HG02678 (cell line): Measurements from ENCODE around the gene PYGB.
"Not testable (repeated sequence)": the region's sequence is repeated elsewhere in the genome, so short reads cannot be mapped to it uniquely, and the experiment has no call there.

Experiments used
- ATAC-seq: cut with Tn5 transposase; IDR thresholded peaks from one replicate; pipeline ENCODE4 v1.9.1; 2021; ENCODE audit warnings: mild to moderate bottlenecking, moderate library complexity; ENCODE audit not compliant: unreplicated experiment

Gene PYGB

GRCh38 chr20:25229486-25230165 is 18.3 kb upstream of the PYGB start:
- no peak for ATAC-seq

GRCh38 chr20:25230166-25230831 is 17.6 kb upstream of the PYGB start:
- ATAC-seq = peak; percentile 93

GRCh38 chr20:25233016-25233772 is 14.7 kb upstream of the PYGB start:
- ATAC-seq = no peak

DNA sequence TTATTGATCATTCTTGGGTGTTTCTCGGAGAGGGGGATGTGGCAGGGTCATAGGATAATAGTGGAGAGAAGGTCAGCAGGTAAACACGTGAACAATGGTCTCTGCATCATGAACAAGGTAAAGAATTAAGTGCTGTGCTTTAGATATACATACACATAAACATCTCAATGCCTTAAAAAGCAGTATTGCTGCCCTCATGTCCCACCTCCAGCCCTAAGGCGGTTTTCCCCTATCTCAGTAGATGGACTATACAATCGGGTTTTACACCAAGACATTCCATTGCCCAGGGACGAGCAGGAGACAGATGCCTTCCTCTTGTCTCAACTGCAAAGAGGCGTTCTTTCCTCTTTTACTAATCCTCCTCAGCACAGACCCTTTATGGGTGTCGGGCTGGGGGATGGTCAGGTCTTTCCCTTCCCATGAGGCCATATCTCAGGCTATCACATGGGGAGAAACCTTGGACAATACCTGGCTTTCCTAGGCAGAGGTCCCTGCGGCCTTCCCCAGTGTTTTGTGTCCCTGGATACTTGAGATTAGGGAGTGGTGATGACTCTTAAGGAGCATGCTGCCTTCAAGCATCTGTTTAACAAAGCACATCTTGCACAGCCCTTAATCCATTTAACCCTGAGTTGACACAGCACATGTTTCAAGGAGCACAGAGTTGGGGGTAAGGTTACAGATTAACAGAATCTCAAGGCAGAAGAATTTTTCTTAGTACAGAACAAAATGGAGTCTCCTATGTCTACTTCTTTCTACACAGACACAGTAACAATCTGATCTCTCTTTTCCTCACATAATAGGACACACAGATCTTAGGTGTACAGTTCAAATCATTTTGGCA is 13.7 kb upstream of the PYGB start:
- not testable (repeated sequence) for ATAC-seq

DNA sequence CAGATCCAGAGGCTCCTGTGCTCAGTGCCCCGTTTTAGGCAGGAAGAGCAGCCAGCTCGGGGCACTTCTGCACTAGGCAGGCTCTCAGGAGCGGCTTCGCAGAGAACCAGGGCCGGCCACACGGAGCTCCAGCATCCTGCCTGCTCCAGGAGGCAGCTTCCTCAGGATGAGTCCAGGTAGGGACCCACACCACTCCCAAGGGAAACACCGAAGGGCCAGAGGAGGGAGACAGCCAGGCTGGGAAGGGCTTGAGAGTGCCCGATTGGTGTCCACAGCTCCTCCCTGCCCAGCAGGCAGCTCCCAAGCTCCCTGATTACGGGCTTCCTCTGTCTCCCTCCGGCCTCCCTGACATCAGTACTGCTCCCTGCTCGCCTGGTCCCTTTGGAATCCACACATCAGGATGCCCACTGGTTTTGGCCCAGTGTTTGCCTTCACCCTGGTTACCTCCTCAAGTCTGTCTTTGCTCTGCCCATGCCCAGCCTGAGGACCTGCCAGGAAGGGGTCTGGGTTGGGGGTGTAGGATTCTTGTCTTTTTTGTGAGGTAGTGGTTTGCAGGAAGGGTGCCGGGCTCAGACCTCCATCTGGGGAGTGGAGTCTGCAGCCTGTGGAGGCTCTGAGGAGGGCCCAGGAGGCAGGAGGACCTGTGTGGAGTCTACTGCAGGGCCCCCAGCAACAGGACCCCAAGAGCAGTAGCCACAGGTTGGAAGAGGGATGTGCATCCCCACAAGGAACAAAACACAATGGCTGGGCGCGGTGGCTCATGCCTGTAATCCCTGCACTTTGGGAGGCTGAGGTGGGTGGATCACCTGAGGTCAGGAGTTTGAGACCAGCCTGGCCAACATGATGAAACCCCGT is 11.2 kb upstream of the PYGB start:
- ATAC-seq = no peak

DNA sequence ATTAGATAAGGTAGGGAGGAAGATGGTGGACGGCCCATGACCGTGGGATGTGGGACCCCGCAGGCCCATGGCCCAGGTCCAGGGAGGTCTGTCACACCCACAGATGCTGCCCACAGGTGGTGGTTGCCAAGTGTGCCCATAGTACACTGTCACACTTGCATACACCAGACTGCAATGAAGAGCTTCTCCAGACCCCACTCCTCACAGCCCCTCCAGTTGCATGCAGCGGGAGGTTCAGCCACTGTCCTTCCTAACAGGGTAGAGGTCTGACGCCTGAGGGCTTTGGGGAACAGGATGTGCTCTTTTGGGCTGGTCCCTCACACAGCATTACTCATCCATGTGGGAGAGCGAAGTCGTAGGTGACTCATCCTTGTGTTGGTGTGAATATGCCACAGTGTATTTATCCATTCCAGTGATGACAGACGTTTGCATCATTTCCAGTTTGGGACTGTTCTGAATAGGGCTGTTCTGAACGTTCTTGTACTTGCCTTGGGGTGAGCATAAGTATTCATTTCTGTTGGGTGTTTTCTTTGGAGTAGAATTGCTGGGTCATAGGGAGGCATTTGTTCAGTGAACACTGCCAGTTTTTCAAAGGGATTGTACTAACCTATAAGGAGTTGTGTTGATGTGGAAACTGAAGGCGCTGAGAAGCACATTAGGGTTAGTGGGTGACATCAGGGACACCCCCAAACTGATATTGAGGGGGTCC is 10.1 kb upstream of the PYGB start:
- ATAC-seq = no peak

DNA sequence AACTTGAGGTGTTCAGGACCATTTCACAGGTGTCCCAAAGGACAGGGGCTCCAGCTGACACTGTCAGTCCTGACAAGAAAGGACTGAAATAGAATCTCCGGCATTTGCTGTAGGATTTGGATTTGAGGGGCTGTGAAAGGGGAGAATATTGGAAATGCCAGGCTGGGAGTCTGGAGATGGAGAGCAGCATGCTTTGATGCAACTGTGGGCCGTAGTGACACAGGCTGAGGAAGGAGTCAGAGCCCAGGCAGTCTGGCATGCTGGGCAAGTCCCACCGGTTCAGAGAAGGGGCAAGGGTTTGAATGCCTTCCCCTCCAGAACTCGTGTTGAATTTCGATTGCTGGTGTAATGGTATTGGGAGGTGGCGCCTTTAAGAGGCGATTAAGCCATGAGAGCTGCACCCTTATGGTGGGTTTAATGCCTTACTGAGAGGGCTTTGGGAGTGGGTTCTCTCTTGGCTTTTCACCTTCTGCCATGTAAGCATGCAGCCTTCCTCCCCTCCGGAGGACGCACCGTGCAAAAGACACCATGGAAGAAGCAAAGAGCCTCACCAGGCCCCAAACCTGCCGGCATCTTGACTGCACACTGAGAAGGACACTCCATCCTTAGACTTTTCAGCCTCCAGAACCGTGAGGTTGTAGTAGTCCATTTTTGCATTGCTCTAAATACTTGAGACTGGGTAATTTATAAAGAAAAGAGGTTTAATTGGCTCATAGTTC is 9.4 kb upstream of the PYGB start:
- no peak for ATAC-seq

DNA sequence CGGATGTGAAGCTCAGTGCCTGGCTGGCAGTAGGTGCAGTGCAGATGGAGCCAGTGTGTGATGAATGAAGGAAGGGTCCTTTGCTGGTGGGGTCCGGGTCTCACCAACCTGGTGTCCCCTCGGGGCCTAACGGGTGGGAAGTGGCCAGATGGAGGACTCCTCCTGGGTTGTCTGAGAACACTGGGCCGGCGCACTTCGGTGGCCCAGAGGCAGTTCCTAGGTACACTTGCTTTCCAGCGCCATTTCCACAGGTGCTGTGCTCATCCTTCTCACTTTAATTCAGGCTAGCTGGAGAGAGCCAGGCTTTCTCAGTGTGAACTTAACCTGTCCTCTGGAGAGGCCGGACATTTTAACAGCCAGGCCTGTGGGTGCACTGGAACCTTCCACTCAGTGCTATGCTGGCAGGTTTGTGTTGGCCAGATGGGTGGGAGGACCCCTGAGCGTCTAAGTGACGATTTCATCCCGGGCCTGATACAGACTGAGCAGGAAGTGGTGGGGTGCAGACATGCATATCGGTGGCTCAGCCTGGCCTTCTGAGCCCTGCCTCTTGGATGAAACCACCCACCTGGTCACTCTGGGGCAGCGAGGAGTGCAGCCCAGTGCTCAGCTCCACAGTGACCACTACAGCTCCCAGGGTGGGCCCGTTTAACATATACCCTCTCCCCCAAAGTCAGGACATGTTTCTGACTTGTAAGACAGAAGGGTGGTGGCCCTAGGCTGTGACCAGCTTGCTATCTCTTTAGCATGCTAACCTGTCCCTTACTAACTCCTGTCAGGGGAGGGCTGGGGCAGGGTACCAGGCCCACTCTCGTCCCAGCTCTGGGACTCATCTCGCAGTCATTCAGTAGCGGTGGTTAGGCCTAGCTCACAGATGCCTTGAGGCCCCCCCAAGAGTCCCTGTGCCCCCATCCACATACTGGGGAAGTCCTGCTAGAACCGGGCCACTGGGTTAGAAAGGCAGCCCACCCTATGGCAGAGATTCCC is 8.2 kb upstream of the PYGB start:
- ATAC-seq = no peak

- ATAC-seq = not testable (repeated sequence)
Measured at GRCh38 chr20:25240851-25241658, 6.8 kb upstream of the PYGB start.

- not testable (repeated sequence) for ATAC-seq
Measured at GRCh38 chr20:25241659-25241955, 6.3 kb upstream of the PYGB start.

DNA sequence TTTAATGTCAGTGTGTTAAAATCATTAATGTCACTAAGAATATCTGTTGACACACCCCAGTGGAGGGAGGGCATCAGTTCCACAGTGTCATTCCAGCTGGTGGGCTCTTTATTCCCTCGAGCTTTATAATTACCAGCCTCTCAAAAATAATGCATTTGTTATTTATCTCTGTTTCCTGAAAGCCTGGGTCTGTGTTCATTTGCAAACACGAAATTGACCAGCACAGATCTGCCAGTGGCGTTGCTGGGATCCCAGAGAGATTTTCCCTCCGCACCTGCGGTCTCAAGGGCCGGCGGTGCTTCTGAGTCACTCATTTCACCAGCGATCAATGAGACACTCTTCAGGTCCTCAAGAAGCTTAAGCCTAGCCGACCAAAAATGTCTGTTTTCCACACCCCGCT is 5.7 kb upstream of the PYGB start:
- no peak for ATAC-seq

DNA sequence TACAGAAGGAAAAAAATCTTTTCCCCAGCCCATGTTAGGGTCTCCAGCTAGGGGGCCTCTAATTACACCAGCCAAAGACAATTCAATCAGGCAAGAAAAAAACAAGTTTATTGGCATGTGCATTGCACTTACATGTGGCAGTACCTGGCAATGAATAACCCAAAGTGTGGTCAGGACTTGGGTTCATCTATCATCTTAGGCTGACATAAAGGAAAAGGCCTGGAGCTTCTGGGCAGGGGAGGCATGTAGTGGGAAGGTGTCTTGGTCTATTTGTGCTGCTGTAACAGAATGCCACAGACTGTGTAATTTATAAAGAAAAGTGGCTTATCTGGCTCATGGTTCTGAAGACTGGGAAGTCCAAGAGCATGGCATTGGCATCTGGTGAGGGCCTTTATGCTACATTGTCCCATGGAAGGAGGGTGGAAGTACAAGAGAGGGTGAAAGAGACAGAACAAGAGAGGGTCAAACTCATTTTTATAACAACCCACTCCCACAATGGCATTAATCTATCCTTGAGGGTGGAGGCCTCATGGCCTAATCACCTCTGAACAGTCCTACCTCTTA is 4.4 kb upstream of the PYGB start:
- no peak for ATAC-seq

GRCh38 chr20:25244976-25245375 is 2.9 kb upstream of the PYGB start:
- no peak for ATAC-seq

DNA sequence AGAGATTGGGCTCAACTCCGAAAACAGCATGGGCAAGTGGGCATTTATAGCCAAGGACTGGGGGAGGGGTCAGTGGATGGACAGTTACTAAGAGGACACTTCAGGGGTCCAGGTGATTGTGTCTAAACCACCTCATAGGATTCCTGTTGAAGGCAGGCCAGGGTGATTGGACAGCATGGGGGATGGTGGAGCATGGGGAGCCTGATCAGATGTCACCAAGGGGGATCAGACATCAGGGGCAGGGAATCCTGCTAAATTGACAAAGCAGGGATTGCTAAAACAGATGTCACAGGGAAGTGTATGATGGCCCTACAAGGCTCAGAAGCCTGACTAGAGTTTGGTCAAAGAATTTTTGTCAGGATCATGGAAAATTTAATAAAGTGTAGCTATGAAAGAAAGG is 2.4 kb upstream of the PYGB start:
- ATAC-seq = no peak

GRCh38 chr20:25246182-25246999 is 1.5 kb upstream of the PYGB start:
- ATAC-seq = peak; percentile 26

- ATAC-seq = no peak
Measured at GRCh38 chr20:25247000-25247517, 826 bp upstream of the PYGB start.
